Esophagus muscularis mucosa (tissue), 3 donors: ENCODE results near the gene GPR171.

Experiments used
- CTCF ChIP-seq, 3 experiments: fragments of 200-600 bp in 2 of 3; fragments of 450-650 bp in 1 of 3; sonication (generic) in 2 of 3; IDR thresholded peaks; one replicate each; pipeline ENCODE4 v1.5.1; 2017 to 2019; ENCODE audit warnings: antibody characterized with exemption in 3 of 3, mild to moderate bottlenecking in 2 of 3, moderate library complexity in 1 of 3
- EP300 ChIP-seq: sonication (generic); formaldehyde crosslinking; IDR thresholded peaks from one replicate; pipeline ENCODE4 v1.6.1; 2017; ENCODE audit warnings: antibody characterized with exemption

- TF ChIP-seq EP300 = no peak
- no peak for TF ChIP-seq CTCF (IDR thresholded peaks at IDR 0.05)
These were observed 4.2 kb downstream of the GPR171 start for GRCh38 chr3:151198849-151199248.
